Measurements from ENCODE around the gene USP40.

GRCh38 chr2:233489143-233489542, 77.4 kb downstream of the USP40 start:
- TF ChIP-seq ATF3 (CRISPR knock-in tag; conservative IDR thresholded peaks at IDR 0.05) (no peak), ZBTB43 (CRISPR knock-in tag; IDR thresholded peaks at IDR 0.05) (no peak), CTCF (IDR thresholded peaks at IDR 0.05) (no peak), TCF7 (CRISPR knock-in tag; IDR thresholded peaks at IDR 0.05; ENCODE audit: low read depth) (no peak)
